NCI-H1105 treated with DMSO at 0.1 percent for 48 hours (cell line): ENCODE data around the gene TNFAIP2.

Experiments
- DNase-seq: peaks from one replicate; lab custom pipeline; 2025; lab: John Stamatoyannopoulos, UW

The TNFAIP2 gene

GRCh38 chr14:103121846-103122584 is 1.2 kb upstream of the TNFAIP2 start:
- peak; percentile 98 for DNase-seq

- DNase-seq = no peak
Observed at GRCh38 chr14:103122585-103122946, 695 bp upstream of the TNFAIP2 start.

DNA sequence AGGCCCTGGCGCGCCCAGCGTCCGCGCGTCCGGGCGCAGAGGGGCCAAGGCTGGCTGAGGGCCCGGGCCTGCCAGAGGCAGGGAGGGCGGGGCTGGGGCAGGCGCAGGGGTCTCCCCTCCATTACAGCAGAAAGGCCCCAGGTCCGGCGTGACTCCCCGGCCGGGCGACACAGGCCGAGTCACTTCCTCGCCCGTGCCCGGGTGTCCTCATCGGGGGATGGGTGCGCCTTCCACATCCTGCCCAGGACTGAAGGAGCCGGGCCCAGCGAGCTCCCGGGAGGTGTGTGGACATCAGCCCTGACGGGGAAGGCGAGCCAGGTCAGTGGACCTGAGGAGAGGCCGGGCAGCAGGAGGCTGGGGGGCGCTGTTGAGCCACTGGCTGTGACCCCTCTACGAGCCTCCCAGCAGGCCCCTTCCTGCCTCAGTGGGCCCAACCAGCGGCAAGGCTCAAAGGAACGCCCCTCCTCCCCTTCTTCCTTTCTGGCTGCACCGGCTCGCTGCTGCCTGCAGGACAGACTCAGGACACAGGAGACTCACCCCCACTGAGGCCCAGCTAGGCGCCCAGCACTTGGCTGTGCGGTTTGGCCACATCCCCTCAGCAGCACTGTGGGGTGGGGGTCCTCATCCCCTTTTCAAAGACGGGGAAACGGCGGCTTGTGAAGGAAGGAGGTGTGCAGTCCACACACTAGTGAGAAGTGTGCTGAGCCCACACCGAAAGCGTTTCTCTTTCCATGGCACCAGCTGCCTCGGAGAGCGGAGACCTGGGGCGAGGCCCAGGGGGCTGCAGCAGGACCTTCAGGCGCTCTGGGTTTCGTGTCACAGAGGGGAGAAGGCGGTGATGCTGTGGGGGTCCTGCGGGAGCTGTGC is 606 bp downstream of the TNFAIP2 start:
- no peak for DNase-seq

GRCh38 chr14:103124501-103125001 is 1.3 kb downstream of the TNFAIP2 start:
- no peak for DNase-seq

DNA sequence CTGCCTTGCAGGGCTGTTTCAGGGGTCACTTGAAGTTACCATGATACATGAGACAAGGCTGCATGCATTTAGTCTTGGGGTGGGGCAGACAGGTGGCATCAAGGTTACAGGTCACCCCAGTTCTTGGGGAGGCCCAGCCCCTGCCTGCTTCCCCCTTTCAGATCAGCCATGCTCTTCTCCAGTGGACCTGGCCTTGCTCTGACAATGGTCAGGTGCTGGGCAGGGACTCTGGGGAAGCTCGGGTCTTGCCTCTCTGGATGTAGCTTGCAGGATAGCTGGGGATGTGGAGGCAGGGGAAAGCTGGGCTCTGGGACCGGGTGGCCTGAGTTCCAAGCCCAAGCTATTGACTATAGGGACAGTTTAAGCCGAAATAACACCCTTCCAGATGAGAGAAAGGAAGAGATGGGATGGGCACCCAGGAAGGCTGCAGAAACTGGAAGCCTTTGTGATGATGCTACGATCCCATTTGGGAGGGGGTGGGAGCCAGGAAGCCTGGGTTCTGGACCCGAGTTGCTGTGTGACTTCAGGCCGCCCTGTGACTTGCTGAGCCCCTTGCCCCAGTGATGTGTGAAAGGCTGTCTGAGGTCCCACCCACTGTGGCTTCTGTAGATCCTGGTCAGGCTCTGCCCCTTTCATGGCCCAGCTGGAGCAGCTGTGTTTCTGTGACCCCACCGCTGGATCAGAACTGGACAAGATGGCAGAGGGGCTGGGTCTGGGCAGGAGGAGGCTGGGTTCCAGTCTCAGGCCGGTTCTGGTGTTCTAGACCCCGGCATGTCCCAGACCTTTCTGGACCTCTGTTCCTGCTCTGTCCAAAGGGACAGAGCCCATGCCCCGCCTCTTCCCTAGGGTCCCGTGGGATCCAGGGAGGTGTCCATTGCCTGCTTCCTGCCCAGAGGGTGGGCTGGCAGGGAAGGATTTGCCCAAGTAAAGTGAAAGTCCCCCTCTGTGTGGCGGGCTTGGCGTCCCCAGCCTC is 2.1 kb downstream of the TNFAIP2 start:
- no peak for DNase-seq

GRCh38 chr14:103126088-103126872 is 3.0 kb downstream of the TNFAIP2 start:
- DNase-seq = no peak

DNA sequence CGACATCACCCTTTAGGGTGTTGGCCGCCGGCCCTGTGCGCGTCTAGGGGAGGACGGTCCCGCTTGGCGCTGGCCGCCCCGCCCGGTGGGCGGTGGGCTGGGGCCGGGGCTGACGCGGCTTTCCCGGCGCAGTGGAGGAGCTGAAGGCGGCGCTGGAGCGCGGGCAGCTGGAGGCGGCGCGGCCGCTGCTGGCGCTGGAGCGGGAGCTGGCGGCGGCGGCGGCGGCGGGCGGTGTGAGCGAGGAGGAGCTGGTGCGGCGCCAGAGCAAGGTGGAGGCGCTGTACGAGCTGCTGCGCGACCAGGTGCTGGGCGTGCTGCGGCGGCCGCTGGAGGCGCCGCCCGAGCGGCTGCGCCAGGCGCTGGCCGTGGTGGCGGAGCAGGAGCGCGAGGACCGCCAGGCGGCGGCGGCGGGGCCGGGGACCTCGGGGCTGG is 3.6 kb downstream of the TNFAIP2 start:
- DNase-seq = no peak

DNA sequence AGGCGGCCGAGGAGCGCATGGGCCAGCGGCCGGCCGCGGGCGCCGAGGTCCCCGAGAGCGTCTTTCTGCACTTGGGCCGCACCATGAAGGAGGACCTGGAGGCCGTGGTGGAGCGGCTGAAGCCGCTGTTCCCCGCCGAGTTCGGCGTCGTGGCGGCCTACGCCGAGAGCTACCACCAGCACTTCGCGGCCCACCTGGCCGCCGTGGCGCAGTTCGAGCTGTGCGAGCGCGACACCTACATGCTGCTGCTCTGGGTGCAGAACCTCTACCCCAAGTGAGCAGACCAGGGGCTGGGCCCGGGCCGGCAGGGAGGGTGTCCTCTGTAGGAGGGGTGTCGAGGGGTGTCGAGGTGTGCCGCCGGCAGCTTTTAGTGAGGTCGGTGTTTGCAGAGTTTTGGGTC is 4.1 kb downstream of the TNFAIP2 start:
- DNase-seq = no peak

GRCh38 chr14:103127861-103128598 is 4.8 kb downstream of the TNFAIP2 start:
- DNase-seq = no peak

- no peak for DNase-seq
Observed at GRCh38 chr14:103128631-103129300, 5.5 kb downstream of the TNFAIP2 start.

DNA sequence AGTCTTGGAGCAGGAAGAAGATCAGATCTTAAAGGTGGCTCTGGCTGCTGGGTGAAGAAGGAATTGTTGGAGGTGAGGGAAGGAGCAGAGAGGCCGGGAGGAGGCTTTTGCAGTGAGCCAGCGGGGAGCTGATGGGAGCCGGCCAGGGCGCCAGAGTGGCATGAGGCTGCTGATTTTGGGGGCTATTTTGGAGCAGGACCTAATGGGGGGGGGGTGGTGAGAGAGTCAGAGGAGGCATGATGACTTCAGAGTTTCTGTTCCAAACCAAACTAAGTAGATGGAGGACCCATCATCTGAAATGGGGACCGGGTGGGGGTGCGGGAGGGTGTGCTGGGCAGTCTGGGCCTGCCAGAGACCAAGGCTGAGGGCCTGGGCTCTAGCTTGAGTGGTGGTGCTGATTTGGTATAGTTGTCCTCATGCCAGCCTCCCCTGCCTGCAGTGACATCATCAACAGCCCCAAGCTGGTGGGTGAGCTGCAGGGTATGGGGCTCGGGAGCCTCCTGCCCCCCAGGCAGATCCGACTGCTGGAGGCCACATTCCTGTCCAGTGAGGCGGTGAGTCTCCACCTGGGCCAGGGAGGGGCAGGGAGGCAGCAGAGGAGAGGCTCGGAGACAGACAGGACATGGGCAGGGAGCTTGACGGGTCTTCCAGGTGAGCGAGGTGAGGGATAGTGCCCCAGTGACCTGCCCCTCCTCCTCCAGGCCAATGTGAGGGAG is 6.2 kb downstream of the TNFAIP2 start:
- DNase-seq = no peak

DNA sequence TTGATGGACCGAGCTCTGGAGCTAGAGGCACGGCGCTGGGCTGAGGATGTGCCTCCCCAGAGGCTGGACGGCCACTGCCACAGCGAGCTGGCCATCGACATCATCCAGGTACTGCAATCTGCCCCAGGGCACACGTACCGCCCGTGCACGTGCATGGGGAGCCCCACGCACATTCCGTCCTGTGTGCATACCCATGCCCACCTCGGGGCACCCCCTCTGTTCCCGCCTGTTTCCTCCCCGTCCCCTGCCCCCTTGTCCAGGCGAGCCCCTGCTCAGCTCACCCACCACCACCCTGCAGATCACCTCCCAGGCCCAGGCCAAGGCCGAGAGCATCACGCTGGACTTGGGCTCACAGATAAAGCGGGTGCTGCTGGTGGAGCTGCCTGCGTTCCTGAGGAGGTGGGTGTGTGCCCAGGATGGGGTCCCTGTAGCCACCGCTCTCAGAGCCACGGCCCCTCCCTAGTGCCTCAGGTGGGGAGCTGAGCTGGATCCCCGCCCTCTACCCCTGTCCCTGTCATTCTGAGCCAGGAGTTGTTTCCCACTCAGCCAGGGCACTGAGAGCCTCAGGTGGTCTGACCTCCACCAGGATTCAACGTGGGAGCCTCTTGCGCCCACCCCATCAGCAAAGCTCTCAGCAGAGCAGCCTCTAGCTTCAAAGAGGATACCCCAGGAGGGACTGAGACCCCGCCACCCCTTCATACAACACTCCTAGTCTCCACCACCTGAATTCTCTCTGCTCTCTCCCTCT is 6.9 kb downstream of the TNFAIP2 start:
- DNase-seq = no peak

DNA sequence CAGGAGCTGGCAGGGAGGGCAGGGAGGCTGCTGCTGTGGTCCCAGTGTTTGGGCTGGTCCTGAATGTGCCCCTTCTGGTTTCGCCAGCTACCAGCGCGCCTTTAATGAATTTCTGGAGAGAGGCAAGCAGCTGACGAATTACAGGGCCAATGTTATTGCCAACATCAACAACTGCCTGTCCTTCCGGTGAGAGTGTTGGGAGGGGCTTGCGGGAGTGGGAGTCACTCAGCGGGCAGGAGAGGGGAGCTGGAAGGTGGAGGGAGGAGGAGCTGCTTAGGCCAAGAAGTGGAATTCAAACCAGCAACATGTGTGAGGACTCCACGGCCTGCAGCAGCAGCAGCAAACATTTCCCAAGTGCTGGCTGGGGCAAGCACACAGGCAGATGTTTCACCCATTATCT is 7.7 kb downstream of the TNFAIP2 start:
- no peak for DNase-seq

DNA sequence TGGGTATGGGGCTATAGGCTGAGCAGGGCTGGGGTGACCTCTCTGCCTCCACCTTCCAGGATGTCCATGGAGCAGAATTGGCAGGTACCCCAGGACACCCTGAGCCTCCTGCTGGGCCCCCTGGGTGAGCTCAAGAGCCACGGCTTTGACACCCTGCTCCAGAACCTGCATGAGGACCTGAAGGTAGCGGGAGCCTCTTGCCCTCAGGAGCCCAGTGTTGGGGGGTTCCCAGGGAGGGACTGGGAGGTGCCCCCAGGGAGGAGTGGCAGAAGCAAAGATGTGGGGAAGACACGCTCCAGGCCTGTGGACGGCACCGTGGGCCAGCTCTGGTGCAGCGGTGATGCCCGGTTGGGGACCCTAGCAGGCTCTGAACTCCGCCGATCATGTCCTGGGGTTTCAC is 8.3 kb downstream of the TNFAIP2 start:
- DNase-seq = no peak

- no peak for DNase-seq
Observed at GRCh38 chr14:103132381-103133209, 9.3 kb downstream of the TNFAIP2 start.

GRCh38 chr14:103133210-103134140 is 10.2 kb downstream of the TNFAIP2 start:
- no peak for DNase-seq
